Neural progenitor cell (in vitro differentiated cells): ENCODE data around the gene E2F1. TPM values are rescaled to one million over a fixed set of nuclear protein-coding genes. Genes with fewer than 3 reads are reported as not detected.
A peak's percentile ranks its signal among the peaks of the same experiment; 100 is the strongest.

ENCODE experiments used
- DNase-seq: peaks from one replicate; pipeline ENCODE4 v3.0.0-alpha.2; 2016; ENCODE audit warnings: low spot score
- H2AFZ ChIP-seq: fragments of 200-600 bp; sonication (generic); replicated peaks from 2 replicates; pipeline ENCODE4 v1.6.1; 2016; ENCODE audit warnings: antibody characterized with exemption
- H3F3A ChIP-seq: fragments of 200-600 bp; sonication (generic); 2 replicates; pipeline ENCODE4 v1.6.1; 2016; ENCODE audit warnings: antibody characterized with exemption, low read depth
- H3K27ac ChIP-seq: fragments of 200-600 bp; sonication (generic); 2 replicates; pipeline ENCODE4 v1.5.1; 2016; ENCODE audit warnings: mild to moderate bottlenecking
- H3K27me3 ChIP-seq: fragments of 200-600 bp; sonication (generic); 2 replicates; pipeline ENCODE4 v1.6.1; 2016; ENCODE audit warnings: mild to moderate bottlenecking, moderate library complexity
- H3K36me3 ChIP-seq: fragments of 200-600 bp; sonication (generic); 2 replicates; pipeline ENCODE4 v1.5.1; 2016
- H3K4me1 ChIP-seq: fragments of 200-600 bp; sonication (generic); 2 replicates; pipeline ENCODE4 v1.6.1; 2016; ENCODE audit warnings: mixed run types
- H3K4me2 ChIP-seq: fragments of 200-600 bp; sonication (generic); 2 replicates; pipeline ENCODE4 v1.6.1; 2016
- H3K4me3 ChIP-seq: fragments of 200-600 bp; sonication (generic); 2 replicates; pipeline ENCODE4 v1.5.1; 2016
- H3K79me2 ChIP-seq: fragments of 200-600 bp; sonication (generic); 2 replicates; pipeline ENCODE4 v1.6.1; 2016; ENCODE audit warnings: low read depth
- H3K9ac ChIP-seq: fragments of 200-600 bp; sonication (generic); 2 replicates; pipeline ENCODE4 v1.6.1; 2016
- H3K9me3 ChIP-seq: fragments of 200-600 bp; sonication (generic); 2 replicates; pipeline ENCODE4 v1.5.1; 2016; ENCODE audit warnings: low read depth
- H4K20me1 ChIP-seq: fragments of 200-600 bp; sonication (generic); 2 replicates; pipeline ENCODE4 v1.6.1; 2016; ENCODE audit warnings: low read depth
- H3K27ac Mint-ChIP-seq: 3 replicates; pipeline ENCODE4 v1.8.0; 2021; ENCODE audit warnings: mixed read lengths
- H3K27me3 Mint-ChIP-seq: 2 replicates; pipeline ENCODE4 v1.8.0; 2022; ENCODE audit warnings: low read depth, mild to moderate bottlenecking, inconsistent platforms, moderate library complexity, mixed read lengths; ENCODE audit not compliant: insufficient read depth
- H3K36me3 Mint-ChIP-seq: 3 replicates; pipeline ENCODE4 v1.8.0; 2021; ENCODE audit warnings: mixed read lengths
- H3K4me1 Mint-ChIP-seq: 3 replicates; pipeline ENCODE4 v1.8.0; 2021; ENCODE audit warnings: mixed read lengths
- H3K4me3 Mint-ChIP-seq: 3 replicates; pipeline ENCODE4 v1.8.0; 2021; ENCODE audit warnings: mild to moderate bottlenecking, moderate library complexity, mixed read lengths
- H3K9me3 Mint-ChIP-seq: 3 replicates; pipeline ENCODE4 v1.8.0; 2020; ENCODE audit warnings: mixed read lengths
- CTCF ChIP-seq: fragments of 200-600 bp; sonication (generic); IDR thresholded peaks from 2 replicates; pipeline ENCODE4 v1.5.1; 2017; ENCODE audit warnings: antibody characterized with exemption, mild to moderate bottlenecking
- EZH2 ChIP-seq: fragments of 200-600 bp; sonication (generic); IDR thresholded peaks from 2 replicates; pipeline ENCODE4 v1.6.1; 2017; ENCODE audit warnings: antibody characterized with exemption, mild to moderate bottlenecking, moderate library complexity
- EZH2phosphoT487 ChIP-seq: fragments of 200-600 bp; sonication (generic); IDR thresholded peaks from 2 replicates; pipeline ENCODE4 v1.6.1; 2017; ENCODE audit warnings: antibody characterized with exemption
- total RNA-seq: library from RNA; depleted of rRNA; stranded (reverse); fragments of >200 nt; gene quantifications from 2 replicates; pipeline ENCODE4 v1.2.3, GENCODE V29; 2015; ENCODE audit warnings: low replicate concordance

E2F1 gene
- total RNA-seq, 1 donor from 2014 or later, result 9.7 TPM

- no peak overlapping the region for H3K27ac Mint-ChIP-seq
- Histone ChIP-seq H3K4me3 (no peak overlapping the region), H3K27ac (no peak overlapping the region), H3K79me2 (no peaks in the 10 kb centered on the region), H4K20me1 (no peaks in the 10 kb centered on the region), H3F3A (peaks cover 21% of the 10 kb centered on the region), H3K27me3 (no peaks in the 10 kb centered on the region), H2AFZ (no peak overlapping the region), H3K36me3 (no peaks in the 10 kb centered on the region), H3K4me1 (peaks cover 3% of the 10 kb centered on the region), H3K9ac (no peak overlapping the region), H3K9me3 (no peaks in the 10 kb centered on the region), H3K4me2 (no peak overlapping the region)
- H3K9me3 Mint-ChIP-seq, result no peaks in the 10 kb centered on the region
- H3K27me3 Mint-ChIP-seq, result peaks cover 6% of the 10 kb centered on the region
- no peak for TF ChIP-seq EZH2
- no peak for TF ChIP-seq CTCF
- no peak for TF ChIP-seq EZH2phosphoT487
- no peak for DNase-seq
- no peak overlapping the region for H3K4me3 Mint-ChIP-seq
- peaks cover 9% of the 10 kb centered on the region for H3K4me1 Mint-ChIP-seq
- H3K36me3 Mint-ChIP-seq, result no peaks in the 10 kb centered on the region
These were observed 42.3 kb upstream of the E2F1 start for GRCh38 chr20:33728463-33728862.

DNA sequence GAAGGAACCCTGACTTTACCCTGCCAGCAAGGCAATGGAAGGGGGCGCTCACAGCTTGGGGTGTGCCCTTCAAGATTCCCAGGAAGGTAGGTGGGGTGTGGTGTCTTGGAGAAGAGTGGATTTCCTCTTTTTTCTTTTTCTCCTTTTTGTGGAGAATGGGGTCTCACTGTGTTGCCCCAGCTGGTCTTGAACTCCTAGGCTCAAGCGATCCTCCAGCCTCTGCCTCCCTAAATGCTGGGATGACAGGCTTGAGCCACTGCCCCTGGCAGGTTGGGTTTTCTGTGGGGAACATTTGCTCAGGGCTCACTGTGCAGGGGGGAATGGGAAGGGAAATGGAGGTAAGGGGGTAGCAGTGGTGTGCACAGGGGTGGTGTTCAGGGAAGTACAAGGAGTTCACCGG, 41.6 kb upstream of the E2F1 start:
- no peaks in the 10 kb centered on the region for H4K20me1 ChIP-seq
- H3K9me3 Mint-ChIP-seq, result no peaks in the 10 kb centered on the region
- H3F3A ChIP-seq, result peaks cover 17% of the 10 kb centered on the region
- no peak overlapping the region for H3K9ac ChIP-seq
- no peaks in the 10 kb centered on the region for H3K36me3 Mint-ChIP-seq
- no peaks in the 10 kb centered on the region for H3K36me3 ChIP-seq
- H3K9me3 ChIP-seq, result no peaks in the 10 kb centered on the region
- no peak overlapping the region for H3K4me3 ChIP-seq
- DNase-seq, result no peak
- no peak overlapping the region for H2AFZ ChIP-seq
- no peaks in the 10 kb centered on the region for H3K27me3 Mint-ChIP-seq
- TF ChIP-seq CTCF (no peak), EZH2 (no peak), EZH2phosphoT487 (no peak)
- H3K4me1 ChIP-seq, result peaks cover 3% of the 10 kb centered on the region
- no peak overlapping the region for H3K4me2 ChIP-seq
- no peak overlapping the region for H3K27ac ChIP-seq
- no peaks in the 10 kb centered on the region for H3K27me3 ChIP-seq
- H3K4me3 Mint-ChIP-seq, result no peak overlapping the region
- no peaks in the 10 kb centered on the region for H3K79me2 ChIP-seq
- H3K4me1 Mint-ChIP-seq, result peaks cover 7% of the 10 kb centered on the region
- peak overlapping the region; percentile 42 for H3K27ac Mint-ChIP-seq

DNA sequence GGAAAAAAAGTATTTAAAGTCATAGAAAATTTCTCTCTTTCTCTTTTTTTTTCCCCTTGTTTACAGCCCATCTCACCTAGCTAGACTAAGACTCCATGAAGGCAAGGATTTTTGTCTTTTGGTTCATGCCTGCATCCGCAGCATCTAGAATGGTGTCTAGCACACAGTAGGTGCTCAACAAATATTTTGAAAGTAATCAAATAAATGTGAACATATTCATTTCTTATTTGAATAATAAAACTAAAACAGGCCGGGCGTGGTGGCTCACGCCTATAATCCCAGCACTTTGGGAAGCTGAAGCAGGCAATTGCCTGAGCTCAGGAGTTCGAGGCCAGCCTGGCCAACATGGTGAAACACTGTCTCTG, 40.9 kb upstream of the E2F1 start:
- Histone ChIP-seq H3K27me3 (no peaks in the 10 kb centered on the region), H3K79me2 (no peaks in the 10 kb centered on the region), H4K20me1 (no peaks in the 10 kb centered on the region), H3K36me3 (no peaks in the 10 kb centered on the region), H3K4me1 (no peaks in the 10 kb centered on the region), H3K9me3 (no peaks in the 10 kb centered on the region), H3K9ac (no peak overlapping the region), H2AFZ (no peak overlapping the region), H3K27ac (no peak overlapping the region), H3K4me2 (no peak overlapping the region), H3K4me3 (no peak overlapping the region), H3F3A (peaks cover 10% of the 10 kb centered on the region)
- DNase-seq, result no peak
- Mint-ChIP-seq H3K4me1 (peaks cover 3% of the 10 kb centered on the region), H3K9me3 (no peaks in the 10 kb centered on the region), H3K27me3 (no peaks in the 10 kb centered on the region), H3K27ac (no peak overlapping the region), H3K4me3 (no peak overlapping the region), H3K36me3 (no peaks in the 10 kb centered on the region)
- TF ChIP-seq EZH2 (no peak), CTCF (no peak), EZH2phosphoT487 (no peak)
